Measurements from ENCODE around the gene SLC48A1.
A peak's percentile ranks its signal among the peaks of the same experiment; 100 is the strongest.

Gene SLC48A1

DNA sequence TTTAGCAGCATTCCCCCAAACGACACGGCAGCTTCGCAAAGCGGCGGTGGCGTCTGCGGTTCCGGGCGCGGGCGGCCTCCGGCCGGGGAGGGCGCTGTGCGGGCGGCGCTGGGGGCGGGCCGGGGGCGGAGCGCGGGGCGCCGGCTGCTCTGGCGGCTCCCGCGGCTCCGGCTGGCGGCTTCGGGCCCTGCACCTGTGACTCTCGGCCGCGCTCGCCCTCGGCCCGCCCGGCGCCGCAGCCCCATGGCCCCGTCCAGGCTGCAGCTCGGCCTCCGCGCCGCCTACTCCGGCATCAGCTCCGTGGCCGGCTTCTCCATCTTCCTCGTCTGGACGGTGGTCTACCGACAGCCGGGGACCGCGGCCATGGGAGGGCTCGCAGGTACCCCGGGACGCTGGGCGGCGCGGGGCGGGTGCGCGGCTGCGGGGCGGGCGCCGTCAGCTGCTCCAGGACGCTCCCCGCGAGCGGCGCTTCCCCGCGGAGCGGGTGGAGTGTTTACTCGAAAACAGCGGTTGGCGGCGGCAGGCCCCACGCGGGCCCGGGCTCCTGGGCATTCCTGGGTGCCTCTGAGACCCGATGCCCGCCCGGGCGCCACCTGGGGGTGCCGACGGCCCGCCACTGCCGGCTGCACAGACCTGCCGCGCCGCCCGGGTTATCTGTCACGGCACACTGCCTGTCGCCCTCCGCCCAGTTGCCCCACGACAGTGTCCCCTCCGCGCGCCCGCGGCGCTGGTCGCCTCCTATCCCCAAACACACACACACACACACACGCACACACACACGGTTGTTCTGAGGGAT lies at the start of gene SLC48A1:
Gene SLC48A1 (plus strand): TSS at position 177 of the 796 bp plus-strand sequence. CDS start 67 bp downstream, at position 244.
- DNase-seq = peak; percentile 86

DNA sequence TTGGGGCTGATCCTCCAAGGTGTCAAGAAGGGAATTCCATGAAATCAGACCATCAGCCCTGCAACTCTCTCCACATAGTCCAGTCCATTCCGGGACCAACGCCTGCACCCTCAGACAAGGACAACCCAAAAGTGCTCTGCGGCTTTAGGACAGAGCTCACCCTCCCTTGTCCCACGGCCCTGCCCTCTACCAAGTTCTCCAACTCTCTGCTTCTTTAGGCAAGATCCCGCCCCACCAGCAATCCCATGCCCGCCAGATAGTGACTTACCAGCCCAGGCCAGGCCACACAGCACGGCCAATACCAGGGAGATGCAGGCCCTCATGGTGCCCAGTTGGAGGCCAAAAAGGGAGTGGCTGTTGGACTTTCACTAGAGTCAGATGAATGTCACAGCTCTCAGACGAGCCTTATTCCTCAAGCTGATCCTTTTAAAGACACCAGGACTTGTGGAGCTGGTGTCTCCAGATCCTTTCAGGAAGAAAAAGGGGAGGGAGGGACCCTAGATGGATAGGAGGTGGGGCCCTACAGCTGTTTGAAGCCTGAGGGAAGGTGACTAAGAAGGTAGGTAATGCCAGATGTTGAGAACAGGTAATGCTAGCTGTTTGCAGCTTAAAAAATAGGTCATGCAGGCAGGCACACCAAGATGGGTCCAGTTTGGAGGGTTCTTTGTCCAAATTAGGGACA lies 47.8 kb upstream of the SLC48A1 start, which contains the start of gene ENDOU:
Gene ENDOU (minus strand): TSS at position 400 of the 682 bp plus-strand sequence. CDS start 77 bp downstream, at position 323.
- DNase-seq = no peak

DNA sequence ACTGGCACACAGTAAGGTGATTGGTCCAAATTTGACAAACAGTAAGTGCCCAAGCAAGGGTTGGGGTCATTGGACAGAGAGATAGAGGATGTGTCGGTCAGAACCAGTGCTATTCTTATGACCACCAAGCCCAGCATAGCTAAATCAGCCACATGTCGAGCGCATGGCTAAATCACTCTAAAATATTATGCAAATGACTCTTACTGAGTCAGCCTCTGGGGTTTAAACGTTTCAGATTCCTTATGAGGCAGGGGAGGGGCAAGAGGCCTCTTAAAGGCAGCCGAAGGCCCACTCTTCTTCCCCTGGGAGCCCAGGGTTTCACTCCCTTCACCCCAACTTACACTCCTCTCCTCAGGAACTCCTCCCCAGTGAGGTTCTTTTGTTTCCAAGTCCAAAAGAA lies 47.1 kb upstream of the SLC48A1 start:
- DNase-seq = no peak

DNA sequence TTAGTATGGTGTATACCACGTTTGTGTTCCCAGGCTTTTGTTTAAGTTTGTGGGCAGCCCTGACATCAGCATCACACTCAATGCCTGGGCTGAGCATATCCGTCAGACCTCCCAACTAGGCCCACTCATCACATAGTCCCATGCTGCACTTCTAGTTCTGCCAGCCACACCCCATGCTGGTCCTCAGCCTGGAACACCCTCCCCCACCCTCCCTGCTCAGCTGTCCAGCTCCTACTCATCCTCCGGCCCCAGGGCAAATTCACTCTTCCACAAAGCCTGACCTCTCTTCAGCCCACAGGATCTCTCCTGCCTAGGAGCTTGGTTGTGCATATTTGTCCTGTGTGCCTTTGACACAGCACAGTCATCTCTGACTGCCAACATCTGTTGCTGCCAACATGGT lies 43.8 kb upstream of the SLC48A1 start:
- no peak for DNase-seq

DNA sequence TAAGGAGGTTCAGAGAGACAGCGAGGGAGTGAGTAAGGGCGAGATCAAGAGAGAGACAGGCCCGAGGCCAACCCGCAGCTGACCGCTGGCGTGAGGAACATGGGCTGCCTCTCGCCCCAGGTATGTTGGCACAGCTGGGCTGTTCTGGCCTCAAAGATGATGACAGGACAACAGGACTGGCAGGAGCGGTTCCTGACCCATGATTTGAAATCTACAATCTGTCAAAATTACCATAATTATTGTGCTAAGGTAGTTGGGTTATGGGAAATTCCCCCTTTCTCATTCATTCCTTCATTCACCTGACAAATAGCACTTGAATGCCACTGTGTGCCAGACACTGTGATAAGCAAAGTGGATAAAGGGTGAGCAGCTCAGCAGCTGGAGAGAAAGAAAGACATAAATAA lies 42.7 kb upstream of the SLC48A1 start:
- DNase-seq = no peak

DNA sequence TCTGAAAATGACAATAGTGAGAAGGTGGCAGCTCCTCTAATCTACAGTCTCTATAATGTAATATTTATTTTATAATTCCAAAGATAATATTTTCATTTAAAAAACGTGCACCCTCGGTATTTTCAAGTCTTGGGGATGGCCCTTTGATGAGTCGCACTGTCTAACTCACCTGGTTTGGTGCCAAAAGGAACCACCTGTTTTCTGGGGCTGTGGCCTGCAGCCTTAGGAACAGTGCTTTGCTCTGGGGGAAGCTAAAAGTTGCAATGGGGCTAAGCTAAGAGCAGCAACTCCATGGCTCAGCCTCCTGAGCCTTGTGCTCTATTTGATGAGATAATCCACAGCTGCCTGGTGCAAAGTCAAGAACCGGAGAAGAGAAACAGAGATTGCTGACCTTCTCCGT lies 41.3 kb upstream of the SLC48A1 start:
- no peak for DNase-seq

DNA sequence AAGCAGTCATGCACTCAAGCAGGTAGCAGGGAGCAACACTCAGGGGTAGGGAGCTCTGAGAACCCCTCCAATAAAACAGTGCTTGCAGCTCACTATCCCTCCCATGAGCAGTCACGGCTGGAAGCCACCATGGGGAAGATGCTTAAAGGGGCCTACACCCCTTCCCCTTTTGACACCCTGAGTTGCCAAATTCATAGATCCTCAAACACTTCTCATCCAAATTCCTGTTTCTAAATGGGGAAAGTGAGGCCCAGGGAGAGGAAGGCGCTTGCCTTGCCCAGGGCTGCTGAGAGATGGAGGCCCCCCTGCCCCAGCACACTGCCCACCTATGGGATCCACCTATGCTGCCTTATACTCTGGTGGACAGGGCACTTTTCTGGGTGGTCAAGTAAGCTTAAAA lies 40.5 kb upstream of the SLC48A1 start:
- DNase-seq = no peak

DNA sequence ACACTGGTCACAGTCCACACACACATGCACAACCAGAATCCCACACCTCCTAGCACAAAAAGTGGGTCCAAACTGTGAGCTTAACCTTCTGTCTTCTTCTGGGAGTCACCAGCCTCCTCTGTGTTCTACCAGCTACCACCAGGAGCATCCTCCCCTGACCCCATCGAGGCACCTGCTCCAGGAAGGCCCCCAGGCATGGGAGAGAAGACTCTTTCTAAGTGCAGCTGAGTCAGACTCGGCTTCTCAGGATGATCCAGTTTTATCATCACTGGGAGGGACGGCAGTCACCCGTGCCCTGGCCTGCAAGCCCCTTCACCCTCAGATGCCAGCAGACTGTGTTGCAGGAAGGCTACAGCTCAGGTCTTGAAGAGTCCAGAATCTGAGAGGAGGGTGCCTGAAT lies 39.9 kb upstream of the SLC48A1 start:
- no peak for DNase-seq

DNA sequence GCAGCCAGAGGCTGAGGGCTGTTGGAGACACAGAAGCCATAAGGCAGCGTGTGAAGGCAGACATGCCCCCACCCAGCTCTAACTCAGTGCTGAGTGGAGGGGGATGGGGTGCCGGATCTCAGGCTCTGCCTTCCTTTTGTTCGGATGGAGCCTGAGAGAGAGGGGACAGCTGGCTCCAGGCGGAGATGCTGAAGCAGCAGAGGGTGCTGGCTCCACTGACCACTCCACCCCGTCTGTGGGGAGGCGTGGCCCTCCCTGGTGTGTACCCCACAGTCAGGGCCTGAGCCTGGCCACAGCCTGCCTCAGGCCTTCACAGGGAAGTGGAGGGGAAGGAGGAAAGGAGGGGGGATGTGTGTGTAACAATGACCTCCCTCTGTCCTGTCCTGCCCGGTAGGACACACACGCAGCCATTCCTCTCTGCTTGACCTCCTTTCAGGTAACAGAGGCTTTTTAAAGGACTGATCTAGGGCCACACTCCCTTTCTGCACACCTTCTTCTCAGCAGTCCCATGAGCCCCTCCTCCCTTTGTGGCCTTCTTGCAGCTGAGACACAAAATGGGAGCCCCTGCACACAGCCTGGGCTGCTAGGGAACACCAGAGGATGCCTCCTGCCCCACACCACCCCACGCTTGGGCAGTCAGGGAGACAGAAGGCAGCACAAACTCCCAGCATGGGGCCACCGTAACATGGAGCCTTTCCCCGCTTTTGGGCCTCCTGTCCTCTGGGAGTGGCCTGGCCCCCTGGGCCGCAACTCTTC lies 38.1 kb upstream of the SLC48A1 start:
- DNase-seq = no peak

DNA sequence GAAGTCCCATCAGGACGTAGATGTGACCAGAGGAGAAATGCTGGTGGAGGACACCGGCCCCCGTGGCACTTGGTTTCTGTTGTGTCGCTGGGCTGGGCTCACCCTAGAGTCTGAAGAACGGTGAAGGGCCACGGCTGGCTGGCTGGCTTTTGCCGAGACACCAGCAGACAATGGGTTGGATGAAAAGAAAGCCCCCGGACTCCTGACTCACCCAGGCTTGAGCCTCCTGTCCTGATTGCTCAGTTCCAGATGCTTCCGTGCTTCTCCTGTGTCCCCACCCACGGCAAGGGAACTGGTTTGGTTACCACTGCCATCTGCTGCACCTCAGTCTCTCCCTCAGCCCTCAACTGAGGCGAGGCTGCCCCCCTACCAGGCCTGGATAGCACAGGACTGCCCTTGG lies 37.4 kb upstream of the SLC48A1 start:
- no peak for DNase-seq

DNA sequence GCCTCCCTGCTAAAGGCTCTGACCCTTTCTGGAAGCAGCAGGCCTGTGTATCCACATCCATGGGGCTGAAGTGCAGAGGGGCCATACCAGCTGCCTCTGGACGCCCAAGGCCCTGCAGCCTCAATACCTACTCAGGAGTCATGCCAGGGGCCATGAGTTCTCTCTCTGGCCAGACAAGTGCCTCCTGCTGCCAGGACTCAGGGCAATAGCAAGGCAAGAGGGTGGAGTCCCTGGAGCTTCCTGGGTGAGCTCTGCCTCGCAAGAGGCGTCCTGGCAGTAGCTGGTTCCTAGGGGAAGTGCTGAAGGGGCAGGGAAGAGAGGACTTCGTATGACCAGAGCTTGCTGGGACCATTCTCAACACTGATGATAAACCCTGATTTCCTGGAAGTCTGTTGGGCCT lies 36.8 kb upstream of the SLC48A1 start:
- no peak for DNase-seq

DNA sequence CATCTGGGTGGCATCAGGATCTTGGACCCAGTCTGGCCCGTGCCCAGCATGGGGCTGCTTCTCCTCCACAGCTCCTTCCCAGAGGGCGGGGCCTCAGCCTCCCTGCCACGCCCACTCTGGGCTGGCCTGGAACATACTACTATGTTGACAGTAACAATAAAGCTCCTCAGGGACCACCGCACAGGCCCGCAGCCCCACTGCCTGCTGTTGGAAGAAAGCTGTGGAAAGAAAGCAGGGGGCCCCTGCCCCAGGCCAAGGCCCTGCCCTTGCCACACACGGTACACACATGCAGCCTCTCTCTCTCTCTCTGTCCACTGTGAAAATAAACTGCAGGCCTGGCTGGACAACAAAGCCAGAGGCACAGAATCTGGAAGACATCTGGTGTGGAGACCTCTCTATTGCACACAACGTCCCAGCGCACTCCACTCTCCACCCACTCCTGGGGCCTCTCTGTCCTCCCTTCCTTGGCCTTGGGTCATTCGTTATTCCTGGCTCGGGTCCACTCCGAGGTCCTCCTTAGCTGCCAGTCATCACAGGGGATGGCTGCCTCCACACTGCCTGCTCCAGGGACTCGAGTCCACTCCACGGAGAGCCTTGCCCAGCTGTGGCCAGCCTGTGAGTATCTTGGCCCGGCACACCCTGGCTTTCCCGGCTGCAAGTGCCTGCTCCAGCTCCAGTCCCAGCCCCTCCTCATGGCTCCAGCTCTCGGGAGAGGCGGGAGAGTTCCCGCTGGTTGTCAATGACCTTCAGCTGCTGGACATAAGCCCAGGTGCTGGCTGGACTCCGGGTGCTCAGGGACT lies 36.0 kb upstream of the SLC48A1 start:
- no peak for DNase-seq

DNA sequence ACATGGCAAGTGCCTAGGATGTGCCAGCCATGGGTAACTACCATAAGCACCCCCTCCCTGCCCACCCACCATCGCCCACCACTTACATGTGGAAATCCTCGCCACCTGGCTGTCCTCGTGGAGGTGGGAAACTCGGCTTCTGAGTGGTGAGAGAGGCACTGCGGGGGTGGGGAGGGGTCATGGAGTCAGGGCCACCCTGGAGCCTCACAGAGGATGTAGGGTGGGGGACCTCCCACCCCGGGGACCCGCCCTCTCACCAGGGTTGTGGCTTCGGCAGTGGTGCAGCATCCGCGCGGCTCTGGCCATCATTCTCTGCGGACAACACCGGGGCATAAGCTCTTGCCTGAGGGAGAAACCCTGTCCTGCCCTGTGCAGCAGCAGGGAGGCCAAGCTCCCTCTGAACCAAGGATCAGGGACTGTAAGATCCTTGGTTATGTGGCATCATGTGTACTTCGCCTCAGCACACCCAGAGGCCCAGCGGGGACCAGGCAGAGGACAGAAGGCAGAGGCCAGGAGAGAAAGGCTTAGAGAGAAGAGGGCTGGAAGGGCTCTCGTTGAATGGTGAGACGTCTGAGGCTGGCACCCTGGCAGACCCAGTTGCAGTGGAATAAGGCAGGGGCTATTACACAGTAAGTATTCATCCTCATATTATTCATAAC lies 35.0 kb upstream of the SLC48A1 start:
- DNase-seq = no peak

DNA sequence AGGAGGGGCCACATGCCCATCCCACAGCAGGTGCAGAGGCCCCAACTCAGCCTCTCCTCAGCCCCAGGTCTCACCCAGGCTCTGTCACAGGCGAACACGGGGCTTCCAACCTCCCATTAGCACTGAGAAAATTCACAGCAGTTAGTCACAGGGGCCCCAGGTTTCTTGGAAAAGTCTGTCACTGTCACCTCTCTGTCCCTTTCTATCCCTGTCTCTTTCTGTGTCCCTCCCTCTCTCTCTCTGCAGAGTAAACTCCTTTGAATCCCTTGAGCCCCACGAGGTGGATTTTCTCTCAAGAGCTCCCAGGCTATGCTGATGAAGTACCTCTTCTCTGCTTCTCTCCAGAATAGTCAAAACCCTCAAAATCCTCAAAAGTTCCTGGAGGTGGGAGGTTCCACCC lies 33.7 kb upstream of the SLC48A1 start:
- DNase-seq = no peak

DNA sequence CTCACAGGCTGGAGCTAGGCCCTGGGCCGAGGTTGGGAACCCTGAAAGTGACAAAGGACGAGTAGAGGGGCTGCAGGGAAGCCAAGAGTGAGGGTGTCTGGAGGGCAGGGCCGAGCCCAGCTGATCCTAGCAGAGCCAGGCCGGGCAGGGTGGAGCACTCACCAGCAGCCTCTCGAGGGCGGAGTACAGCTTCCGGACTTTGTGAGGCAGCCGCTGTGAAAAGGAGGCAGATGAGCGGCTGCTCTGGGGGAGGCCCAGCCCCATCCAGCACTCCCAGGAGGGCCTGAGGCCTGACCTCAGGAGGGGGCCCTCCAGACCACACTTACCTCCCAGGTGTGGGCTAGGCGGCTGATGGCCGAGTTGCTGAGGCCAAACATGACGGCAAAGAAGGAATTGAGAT lies 33.1 kb upstream of the SLC48A1 start:
- no peak for DNase-seq

DNA sequence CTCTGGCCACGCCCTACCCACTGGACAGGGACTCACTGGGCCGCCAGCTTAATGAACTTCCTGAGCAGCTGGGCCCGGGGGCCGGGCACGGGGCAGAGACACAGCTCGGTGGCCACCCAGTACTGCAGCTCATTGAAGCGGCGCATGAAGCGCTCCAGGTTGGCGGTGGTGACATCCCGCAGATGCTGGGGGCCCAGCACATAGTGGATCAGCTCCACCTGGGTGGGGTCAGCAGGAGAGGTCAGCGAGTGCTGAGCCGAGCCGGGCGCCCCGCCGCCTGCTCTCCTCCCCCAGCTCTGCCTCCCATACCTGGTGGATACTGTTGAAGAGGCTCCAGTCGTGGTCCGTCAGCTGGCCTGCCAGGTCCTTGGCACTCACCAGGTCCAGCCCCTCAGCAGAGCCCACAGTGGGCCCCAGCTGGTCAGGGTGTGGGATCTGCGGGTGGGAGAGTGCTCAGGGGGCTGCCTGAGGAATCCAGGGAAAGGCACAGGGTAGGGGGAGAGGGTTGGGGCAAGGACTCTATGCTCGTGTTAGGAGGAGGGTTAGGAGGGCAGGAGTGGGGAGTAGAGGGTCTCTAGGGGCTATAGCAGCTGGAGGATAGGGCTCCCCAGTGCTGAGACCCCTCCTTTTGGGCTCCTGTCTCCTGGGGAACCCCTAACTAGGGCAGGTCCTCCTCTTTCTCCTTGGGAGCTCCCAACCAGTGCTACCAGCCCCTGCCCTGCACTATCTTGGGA lies 32.3 kb upstream of the SLC48A1 start:
- DNase-seq = no peak

DNA sequence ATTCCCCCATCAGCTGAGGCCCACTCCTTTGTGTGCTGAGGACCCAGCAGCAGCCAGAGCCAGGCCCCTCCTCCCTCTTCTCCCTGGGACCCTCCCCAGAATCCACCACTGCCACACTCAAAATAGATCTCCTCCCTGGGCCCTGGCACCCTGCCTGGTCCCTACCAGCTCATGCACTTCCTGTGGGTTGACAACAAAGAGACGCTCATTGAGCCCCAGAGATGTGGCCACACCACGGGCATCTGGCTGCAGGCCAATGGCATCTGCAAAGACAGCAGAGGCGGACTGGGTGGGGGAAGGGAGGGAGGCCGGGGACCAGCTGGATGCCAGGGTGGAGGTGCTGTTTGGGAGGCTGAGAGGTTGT lies 31.7 kb upstream of the SLC48A1 start:
- peak; percentile 76 for DNase-seq

DNA sequence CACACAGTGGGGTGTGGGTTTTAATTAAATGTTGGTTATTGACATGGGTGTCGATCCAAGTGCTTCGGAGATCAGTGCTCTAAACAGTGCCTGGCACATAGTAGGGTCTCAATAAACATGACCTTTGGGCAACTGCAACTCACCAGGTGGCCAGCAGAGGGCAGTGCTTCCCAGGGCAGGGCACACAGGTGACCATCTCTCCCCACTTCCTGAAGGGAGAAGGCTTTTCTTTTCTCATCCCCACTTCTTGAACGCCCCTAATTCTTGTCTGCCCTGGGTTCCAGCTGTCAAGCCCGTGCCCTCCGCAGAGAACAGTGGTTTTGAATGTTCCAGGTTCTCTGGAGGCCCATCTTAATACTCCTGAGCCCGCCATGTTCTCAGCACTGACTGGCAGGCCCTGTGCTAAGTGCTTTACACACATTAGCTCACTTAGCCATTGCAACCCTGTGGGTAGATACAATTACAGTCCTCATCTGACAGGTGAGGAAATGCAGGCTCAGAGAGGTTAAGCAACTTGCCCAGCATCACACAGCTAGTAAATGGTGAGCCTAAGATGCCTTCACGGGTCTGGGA lies 30.7 kb upstream of the SLC48A1 start:
- DNase-seq = peak; percentile 92

DNA sequence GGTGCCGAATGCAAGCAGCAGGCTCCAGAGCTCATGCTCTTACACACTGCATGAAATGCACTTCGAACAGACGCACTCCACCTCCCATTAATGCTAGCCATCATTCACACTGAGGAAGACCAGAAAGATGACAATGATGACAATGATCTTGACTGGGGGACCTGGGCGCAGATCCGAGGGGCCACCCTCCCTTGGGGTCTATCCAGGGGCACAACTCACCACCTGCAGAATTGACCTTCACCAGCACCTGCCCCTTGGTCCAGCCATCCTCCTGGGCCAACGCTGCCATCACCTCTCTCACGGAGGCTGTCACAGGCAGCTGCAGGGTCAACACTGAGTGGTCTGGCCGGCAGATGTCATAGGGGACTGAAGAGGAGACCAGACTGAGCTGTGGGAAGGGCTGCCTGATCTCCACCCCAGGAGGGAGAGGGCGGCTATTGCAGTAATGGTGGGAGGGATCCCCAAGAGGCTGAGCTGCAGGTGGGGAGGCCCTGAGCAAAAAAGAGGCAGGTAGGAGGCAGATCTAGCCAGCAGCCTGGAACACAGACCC lies 29.7 kb upstream of the SLC48A1 start:
- no peak for DNase-seq

DNA sequence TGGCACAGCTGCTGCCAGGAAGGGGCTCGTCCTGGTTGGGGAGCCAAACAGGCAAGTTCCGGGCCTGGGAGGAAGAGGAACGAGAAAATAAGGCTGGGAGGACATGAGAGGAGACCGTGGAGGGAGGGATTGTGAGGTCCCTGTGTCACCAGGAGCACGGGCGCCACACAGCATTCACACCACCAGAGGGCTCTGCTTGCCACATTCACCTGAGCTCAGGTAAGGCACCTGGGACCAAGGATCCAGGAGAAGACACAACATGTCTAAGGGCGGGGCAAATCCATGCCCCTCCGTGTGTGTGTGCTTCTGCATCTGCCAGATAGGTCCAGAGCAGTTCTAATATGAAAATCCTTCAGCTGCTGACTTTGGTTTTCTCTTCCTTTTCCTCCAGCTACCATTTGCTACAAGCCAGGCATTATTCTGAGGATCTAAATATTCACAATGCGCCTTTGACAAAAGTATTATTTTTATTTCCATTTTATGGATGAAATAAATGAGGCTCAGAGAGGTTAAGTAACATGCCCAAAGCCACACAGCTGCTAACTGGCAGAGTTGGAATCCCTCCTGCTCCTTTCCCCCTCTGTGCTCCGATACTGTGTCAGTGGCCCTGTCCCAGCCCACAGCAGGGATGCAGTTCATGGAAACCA lies 28.9 kb upstream of the SLC48A1 start:
- DNase-seq = peak; percentile 76

Data from activated CD8-positive, alpha-beta memory T cell treated with anti-CD3 and anti-CD28 coated beads for 24 hours (primary cell).